ENCODE measurements around the gene PRKAG2.
"Not testable (repeated sequence)": the region's sequence is repeated elsewhere in the genome, so short reads cannot be mapped to it uniquely, and the experiment has no call there.

Gene PRKAG2

GRCh38 chr7:151850491-151851124 lies 26.3 kb downstream of the PRKAG2 start:
- Mint-ChIP-seq H3K4me1 (peaks cover 22 to 38% of the 10 kb centered on the region in 2 donors), H3K27me3 (no peaks in the 10 kb centered on the region), H3K9me3 (no peaks in the 10 kb centered on the region), H3K4me3 (peak overlapping the region; percentile 81 to 89), H3K36me3 (no peaks in the 10 kb centered on the region), H3K27ac (peak overlapping the region; percentile 96)
- ATAC-seq (replicated peaks), result peak in 1 of 2 donors; percentile 5
- DNase-seq, result no peak

DNA sequence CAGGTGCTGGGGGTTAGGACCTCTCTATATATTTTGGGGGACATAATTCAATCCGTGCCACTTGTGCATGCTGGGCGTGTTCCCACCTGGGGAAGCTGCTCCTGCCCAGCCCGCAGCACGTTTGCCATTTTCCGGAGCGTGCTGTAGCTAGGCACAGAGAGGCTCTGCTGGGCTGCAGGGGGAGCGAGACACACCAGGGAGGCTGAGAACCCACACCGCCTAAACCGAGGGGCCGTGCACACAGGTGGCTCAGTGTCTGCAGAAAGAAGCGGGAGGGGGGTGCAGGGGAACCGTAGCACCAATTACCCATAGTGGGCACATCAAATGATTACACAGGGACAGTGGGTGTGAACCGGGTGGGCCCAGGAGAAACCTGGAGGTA lies 27.0 kb downstream of the PRKAG2 start:
- DNase-seq (no peak), ATAC-seq (replicated peaks) (no peak)
- Mint-ChIP-seq H3K4me3 (no peak overlapping the region), H3K4me1 (peaks cover 24 to 38% of the 10 kb centered on the region in 2 donors), H3K36me3 (peaks cover 1 to 4% of the 10 kb centered on the region in 2 donors), H3K27me3 (no peaks in the 10 kb centered on the region), H3K27ac (no peak overlapping the region), H3K9me3 (no peaks in the 10 kb centered on the region)

DNA sequence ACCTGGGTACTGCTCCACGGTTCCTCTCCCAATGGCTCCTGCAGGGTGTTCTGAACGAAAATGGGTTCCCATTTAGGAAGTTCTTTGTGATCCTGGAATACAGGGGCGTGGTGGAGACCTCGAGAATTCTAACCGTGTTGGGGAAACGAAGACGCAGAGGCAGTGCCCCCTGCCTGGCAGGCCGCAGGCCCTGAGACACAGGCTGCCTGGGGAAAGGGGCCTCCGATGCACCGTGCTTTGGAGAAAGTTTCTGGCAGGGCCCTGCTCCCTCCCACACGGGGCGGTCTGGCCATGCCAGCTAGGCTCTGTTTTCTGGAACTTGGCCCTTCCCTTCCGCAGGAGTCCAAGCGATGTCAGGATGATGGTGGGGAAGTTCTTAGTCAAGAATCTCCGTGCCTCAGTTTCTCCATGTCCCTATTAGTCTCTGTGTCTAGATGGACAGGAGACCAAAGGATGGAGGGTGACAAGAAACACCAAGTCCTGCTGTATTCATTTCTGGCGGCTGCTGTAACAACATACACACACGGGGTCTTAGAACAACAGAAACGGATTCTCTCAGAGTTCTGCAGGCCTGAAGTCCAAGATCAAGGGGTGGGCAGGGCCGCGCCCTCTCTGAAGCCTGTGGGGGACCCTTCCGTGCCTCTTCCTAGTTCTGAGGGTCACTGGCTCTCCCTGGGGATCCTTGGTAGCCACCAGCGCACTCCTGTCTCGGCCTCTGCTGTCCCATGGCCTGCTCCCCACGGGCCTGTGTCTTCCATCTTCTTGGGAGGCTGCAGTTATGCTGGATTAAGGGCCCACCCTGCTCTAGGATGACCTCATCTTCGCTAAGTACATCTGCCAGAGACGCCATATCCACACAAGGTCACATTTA lies 27.7 kb downstream of the PRKAG2 start:
- Mint-ChIP-seq H3K4me1 (peaks cover 24 to 38% of the 10 kb centered on the region in 2 donors), H3K27ac (no peak overlapping the region), H3K4me3 (no peak overlapping the region), H3K9me3 (no peaks in the 10 kb centered on the region), H3K27me3 (no peaks in the 10 kb centered on the region), H3K36me3 (peaks cover 1 to 4% of the 10 kb centered on the region in 2 donors)
- ATAC-seq (replicated peaks) (no peak), DNase-seq (no peak)

- Mint-ChIP-seq H3K36me3 (peaks cover 1 to 4% of the 10 kb centered on the region in 2 donors), H3K27ac (no peak overlapping the region), H3K4me1 (peaks cover 23 to 33% of the 10 kb centered on the region in 2 donors), H3K4me3 (no peak overlapping the region), H3K9me3 (no peaks in the 10 kb centered on the region), H3K27me3 (no peaks in the 10 kb centered on the region)
- ATAC-seq (replicated peaks) (no peak), DNase-seq (no peak)
These were observed 29.2 kb downstream of the PRKAG2 start for GRCh38 chr7:151847681-151848081.

DNA sequence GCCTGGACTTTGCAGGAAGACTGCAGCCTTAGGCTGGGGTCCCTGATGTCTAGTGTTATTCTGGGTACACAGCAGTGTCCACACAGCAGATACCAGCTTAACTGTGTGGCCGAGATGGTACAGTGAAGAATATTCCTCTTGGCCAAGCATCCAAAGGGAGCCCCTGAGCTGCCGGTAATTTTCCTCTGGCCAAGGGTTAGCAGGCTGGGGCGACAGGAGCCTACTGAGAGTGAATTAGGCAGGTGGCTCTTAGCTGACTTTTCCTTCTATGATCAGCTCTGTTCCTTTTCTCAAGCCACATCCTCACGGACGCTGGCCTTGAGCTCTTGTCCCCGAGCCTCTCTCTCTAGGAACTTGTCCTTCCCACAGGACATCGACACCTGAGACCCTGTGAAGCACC lies 29.8 kb downstream of the PRKAG2 start:
- no peaks in the 10 kb centered on the region for H3K9me3 Mint-ChIP-seq
- DNase-seq (no peak), ATAC-seq (replicated peaks) (no peak)
- no peak overlapping the region for H3K4me3 Mint-ChIP-seq
- H3K36me3 Mint-ChIP-seq, result peaks cover 1 to 4% of the 10 kb centered on the region in 2 donors
- H3K27ac Mint-ChIP-seq, result no peak overlapping the region
- H3K27me3 Mint-ChIP-seq, result no peaks in the 10 kb centered on the region
- peaks cover 23 to 27% of the 10 kb centered on the region in 2 donors for H3K4me1 Mint-ChIP-seq

GRCh38 chr7:151845412-151846205 lies 31.3 kb downstream of the PRKAG2 start:
- no peak for DNase-seq
- peaks cover 1 to 4% of the 10 kb centered on the region in 2 donors for H3K36me3 Mint-ChIP-seq
- no peak for ATAC-seq (replicated peaks)
- no peak overlapping the region for H3K4me3 Mint-ChIP-seq
- H3K4me1 Mint-ChIP-seq, result peaks cover 11 to 13% of the 10 kb centered on the region in 2 donors
- H3K27ac Mint-ChIP-seq, result no peak overlapping the region
- H3K9me3 Mint-ChIP-seq, result no peaks in the 10 kb centered on the region
- H3K27me3 Mint-ChIP-seq, result no peaks in the 10 kb centered on the region

DNA sequence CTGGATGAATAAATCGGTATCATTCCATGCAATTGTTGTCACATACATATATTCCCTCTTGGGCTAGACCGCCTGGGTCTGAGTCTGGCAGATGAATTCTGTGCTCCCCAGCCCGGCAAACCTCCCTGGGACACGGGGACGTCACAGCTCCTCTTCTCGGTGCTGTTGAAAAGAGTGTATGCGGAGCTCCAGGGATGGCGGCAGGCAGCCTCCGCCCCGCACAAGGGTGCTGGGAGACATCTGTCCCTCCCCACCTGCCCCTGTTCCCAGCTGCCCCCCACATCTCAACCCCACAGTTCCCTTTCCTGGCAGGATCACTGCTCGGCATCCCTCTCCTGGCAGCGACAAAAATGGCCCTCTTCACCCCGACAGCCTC lies 32.1 kb downstream of the PRKAG2 start:
- Mint-ChIP-seq H3K9me3 (no peaks in the 10 kb centered on the region), H3K27ac (no peak overlapping the region), H3K27me3 (no peaks in the 10 kb centered on the region), H3K36me3 (peaks cover 1 to 4% of the 10 kb centered on the region in 2 donors), H3K4me3 (no peak overlapping the region), H3K4me1 (peaks cover 7 to 9% of the 10 kb centered on the region in 2 donors)
- DNase-seq (no peak), ATAC-seq (replicated peaks) (no peak)

DNA sequence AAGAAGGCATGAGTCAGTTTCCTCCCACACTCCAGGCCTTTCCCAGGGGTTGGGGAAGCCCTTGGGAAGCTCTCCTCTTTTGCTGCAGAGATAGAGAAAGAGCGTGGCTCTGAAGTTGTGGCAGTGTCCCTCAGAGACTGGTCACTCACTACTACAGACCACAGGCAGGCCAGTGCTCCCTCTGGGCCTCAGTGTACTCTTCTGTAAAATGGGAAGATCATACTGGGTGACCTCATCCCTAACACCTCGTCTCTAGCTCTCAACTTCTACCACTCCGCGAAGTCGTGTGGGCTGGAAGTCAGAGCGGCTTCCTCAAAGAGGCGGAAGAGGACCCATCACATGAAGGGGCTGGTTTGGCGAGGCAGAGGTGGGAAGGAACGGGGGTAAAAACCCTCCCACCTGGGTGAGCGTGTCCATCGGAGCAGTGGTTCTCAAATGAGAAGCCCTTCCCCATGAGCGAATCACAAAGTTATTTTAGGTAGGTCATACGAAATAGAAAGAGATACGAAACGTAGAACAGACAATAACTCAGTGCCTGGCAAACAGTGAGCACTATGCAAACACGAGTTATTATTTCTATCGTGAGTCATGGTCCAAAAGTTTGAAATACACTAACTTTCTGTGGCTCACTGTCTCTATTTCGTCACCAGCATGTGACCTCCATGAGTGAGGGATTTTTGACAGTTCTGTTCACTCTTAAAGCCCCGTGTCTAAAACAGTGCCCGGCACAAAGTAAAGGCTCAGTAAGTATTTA lies 32.7 kb downstream of the PRKAG2 start:
- H3K36me3 Mint-ChIP-seq, result peaks cover 1 to 4% of the 10 kb centered on the region in 2 donors
- H3K4me1 Mint-ChIP-seq, result peaks cover 10% of the 10 kb centered on the region in 2 donors

GRCh38 chr7:151843181-151843580 lies 33.7 kb downstream of the PRKAG2 start:
- Mint-ChIP-seq H3K27ac (no peak overlapping the region), H3K4me3 (no peak overlapping the region), H3K36me3 (peaks cover 1 to 4% of the 10 kb centered on the region in 2 donors), H3K27me3 (no peaks in the 10 kb centered on the region), H3K4me1 (peaks cover 14 to 17% of the 10 kb centered on the region in 2 donors), H3K9me3 (no peaks in the 10 kb centered on the region)
- DNase-seq (no peak), ATAC-seq (replicated peaks) (no peak)

More for the DNA sequence above, 32.7 kb downstream of the PRKAG2 start:
- Mint-ChIP-seq H3K27me3 (no peaks in the 10 kb centered on the region), H3K4me3 (no peak overlapping the region), H3K9me3 (no peaks in the 10 kb centered on the region), H3K27ac (no peak overlapping the region)
- DNase-seq, result no peak
- no peak for ATAC-seq (replicated peaks)

- DNase-seq; ATAC-seq (replicated peaks); H3K27ac Mint-ChIP-seq; H3K36me3 Mint-ChIP-seq; H3K9me3 Mint-ChIP-seq; H3K4me3 Mint-ChIP-seq; H3K27me3 Mint-ChIP-seq: not testable (repeated sequence)
- peaks cover 25 to 32% of the 10 kb centered on the region in 2 donors for H3K4me1 Mint-ChIP-seq
These were observed 35.4 kb downstream of the PRKAG2 start for GRCh38 chr7:151841395-151842051.

DNA sequence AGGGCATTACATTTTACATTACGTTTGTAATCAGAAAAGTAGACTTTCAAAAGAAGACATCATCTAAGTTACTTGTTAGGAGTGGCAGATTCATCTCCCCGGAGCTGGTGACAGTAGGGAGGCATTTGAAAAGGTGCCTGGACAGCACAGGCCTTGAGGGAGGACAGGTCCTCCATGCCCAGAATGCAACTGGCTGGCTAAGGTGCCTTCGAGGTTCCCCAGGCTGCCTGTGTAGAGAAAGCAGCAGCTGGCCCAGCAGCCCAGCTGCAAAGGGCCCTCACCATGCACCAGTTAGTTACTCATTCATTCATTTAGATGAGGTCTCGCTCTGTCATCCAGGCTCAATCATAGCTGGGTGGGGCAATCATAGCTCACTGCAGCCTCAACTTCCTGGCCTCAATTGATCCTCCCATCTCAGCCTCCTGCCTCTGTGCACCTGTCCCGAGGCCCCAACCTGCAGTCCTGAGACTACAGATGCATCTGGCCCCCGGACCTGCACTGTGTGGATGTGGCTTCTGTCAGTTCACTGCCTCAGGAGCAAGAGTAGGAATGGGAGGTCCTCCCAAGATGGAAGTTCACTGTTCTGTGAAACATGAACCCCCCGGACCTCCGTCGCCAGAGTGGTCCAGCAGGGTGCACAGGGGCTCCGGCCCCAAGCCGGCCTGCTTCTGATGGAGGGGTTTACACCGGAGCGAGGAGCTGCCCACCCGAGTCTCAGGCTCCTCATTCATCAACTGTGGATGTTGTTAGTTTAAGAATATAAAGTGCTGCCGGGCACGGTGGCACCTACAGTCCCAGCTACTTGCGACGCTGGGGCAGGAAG lies 36.6 kb downstream of the PRKAG2 start:
- H3K4me1 Mint-ChIP-seq, result peaks cover 25 to 32% of the 10 kb centered on the region in 2 donors
- no peak for ATAC-seq (replicated peaks)
- H3K27ac Mint-ChIP-seq, result no peak overlapping the region
- no peak overlapping the region for H3K4me3 Mint-ChIP-seq
- DNase-seq, result no peak
- no peaks in the 10 kb centered on the region for H3K9me3 Mint-ChIP-seq
- H3K36me3 Mint-ChIP-seq, result peaks cover 1 to 4% of the 10 kb centered on the region in 2 donors
- H3K27me3 Mint-ChIP-seq, result no peaks in the 10 kb centered on the region

- Mint-ChIP-seq H3K36me3 (no peaks in the 10 kb centered on the region), H3K4me1 (peaks cover 22 to 32% of the 10 kb centered on the region in 2 donors), H3K27me3 (no peaks in the 10 kb centered on the region), H3K9me3 (no peaks in the 10 kb centered on the region), H3K27ac (peak overlapping the region; percentile 85), H3K4me3 (peak overlapping the region; percentile 69 to 71)
- ATAC-seq (replicated peaks) (peak; percentile 22 to 30), DNase-seq (peak; percentile 2)
These were observed 37.4 kb downstream of the PRKAG2 start for GRCh38 chr7:151839451-151839921.

All from stimulated activated naive B cell treated with anti-CD40 and anti-IgM and Interleukin-4, amounts not matched to agents 10 μg/mL and 1 μg/mL and 100 μg/mL, for 72 hours (primary cell).